Measurements from ENCODE around the gene FAM83C.

FAM83C gene

DNA sequence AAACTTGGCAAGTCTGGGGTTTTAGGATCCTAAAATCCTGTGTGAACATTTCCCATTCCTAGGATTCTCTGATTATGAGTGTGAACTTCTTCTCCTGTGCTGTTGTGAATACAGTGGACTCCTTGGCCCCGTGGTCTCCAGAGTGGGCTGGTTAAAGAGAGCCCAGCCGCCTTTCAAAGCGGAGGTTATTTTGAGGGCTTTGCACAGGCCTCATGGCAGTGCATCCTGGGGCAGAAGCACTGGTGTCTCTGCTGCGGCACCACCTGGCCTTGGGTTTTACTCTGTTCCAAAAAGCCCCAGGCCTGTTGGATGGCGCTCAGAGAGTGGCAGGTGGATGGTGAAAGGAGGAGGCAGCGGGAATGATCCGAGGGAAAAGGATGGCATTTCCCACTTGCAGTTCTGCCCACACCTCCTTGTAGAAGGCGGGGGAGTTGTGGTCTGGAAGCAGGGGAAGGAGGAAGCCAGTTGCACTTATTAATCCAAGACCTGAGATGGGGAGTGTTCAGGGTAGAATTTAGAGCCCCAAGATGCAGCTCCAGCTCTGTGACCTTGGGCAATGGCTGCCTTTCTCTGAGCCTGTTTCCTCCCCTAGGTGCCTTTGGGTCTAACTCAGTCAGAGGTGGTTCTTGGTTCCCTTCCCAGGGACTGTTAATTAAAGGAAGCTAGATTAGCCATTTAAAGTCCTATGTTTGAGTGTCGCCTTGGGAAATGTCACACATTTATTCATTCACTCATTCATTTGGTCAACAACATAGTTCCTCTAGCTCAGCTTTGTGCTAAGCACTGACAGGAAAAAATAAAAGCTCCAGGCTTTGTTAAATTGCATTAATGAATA, 43.4 kb downstream of the FAM83C start:
- H3K27ac ChIP-seq = no peak overlapping the region
- H3K79me2 ChIP-seq (ENCODE audit: insufficient read depth, low read depth) = no peaks in the 10 kb centered on the region
- no peaks in the 10 kb centered on the region for H4K20me1 ChIP-seq (ENCODE audit: insufficient read depth)
- H3K4me3 ChIP-seq (IDR thresholded peaks at IDR 0.05; ENCODE audit: insufficient read depth, low read depth, low read length) = no peak overlapping the region
- no peak overlapping the region for H2AFZ ChIP-seq (ENCODE audit: low read depth)
- peaks cover 7% of the 10 kb centered on the region for H3K4me1 ChIP-seq (ENCODE audit: low read depth, poor library complexity, severe bottlenecking)
- H3K36me3 ChIP-seq (ENCODE audit: insufficient read depth) = no peaks in the 10 kb centered on the region
- TF ChIP-seq, protein P1, sequence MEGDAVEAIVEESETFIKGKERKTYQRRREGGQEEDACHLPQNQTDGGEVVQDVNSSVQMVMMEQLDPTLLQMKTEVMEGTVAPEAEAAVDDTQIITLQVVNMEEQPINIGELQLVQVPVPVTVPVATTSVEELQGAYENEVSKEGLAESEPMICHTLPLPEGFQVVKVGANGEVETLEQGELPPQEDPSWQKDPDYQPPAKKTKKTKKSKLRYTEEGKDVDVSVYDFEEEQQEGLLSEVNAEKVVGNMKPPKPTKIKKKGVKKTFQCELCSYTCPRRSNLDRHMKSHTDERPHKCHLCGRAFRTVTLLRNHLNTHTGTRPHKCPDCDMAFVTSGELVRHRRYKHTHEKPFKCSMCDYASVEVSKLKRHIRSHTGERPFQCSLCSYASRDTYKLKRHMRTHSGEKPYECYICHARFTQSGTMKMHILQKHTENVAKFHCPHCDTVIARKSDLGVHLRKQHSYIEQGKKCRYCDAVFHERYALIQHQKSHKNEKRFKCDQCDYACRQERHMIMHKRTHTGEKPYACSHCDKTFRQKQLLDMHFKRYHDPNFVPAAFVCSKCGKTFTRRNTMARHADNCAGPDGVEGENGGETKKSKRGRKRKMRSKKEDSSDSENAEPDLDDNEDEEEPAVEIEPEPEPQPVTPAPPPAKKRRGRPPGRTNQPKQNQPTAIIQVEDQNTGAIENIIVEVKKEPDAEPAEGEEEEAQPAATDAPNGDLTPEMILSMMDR (conservative IDR thresholded peaks at IDR 0.05; ENCODE audit: low read depth, low read length) = no peak
- no peak overlapping the region for H3K4me2 ChIP-seq
- no peak overlapping the region for H3K9ac ChIP-seq
- H3K27me3 ChIP-seq (ENCODE audit: insufficient read depth, low read depth) = no peaks in the 10 kb centered on the region

DNA sequence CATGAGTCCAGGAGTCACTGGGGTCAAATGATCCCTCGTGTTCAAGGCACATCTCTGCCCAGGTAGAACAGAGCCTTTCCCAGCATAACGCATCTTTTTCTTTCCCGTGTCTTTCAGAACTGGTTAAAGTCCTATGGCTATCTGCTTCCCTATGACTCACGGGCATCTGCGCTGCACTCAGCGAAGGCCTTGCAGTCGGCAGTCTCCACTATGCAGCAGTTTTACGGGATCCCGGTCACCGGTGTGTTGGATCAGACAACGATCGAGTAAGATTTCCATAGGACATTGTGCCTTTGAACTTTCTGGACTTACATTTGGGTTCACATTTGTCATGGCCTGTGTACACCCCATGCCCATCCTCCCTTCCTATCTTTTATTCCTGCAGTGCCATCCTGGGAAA, 45.5 kb downstream of the FAM83C start:
- Histone ChIP-seq H3K4me1 (ENCODE audit: low read depth, poor library complexity, severe bottlenecking) (no peaks in the 10 kb centered on the region), H4K20me1 (ENCODE audit: insufficient read depth) (no peaks in the 10 kb centered on the region), H3K79me2 (ENCODE audit: insufficient read depth, low read depth) (no peaks in the 10 kb centered on the region), H3K27ac (no peak overlapping the region), H3K27me3 (ENCODE audit: insufficient read depth, low read depth) (no peaks in the 10 kb centered on the region), H3K4me2 (no peak overlapping the region), H3K4me3 (IDR thresholded peaks at IDR 0.05; ENCODE audit: insufficient read depth, low read depth, low read length) (no peak overlapping the region), H2AFZ (ENCODE audit: low read depth) (no peak overlapping the region), H3K9ac (no peak overlapping the region), H3K36me3 (ENCODE audit: insufficient read depth) (no peaks in the 10 kb centered on the region)
- TF ChIP-seq, protein P1 (conservative IDR thresholded peaks at IDR 0.05; ENCODE audit: low read depth, low read length) = no peak

DNA sequence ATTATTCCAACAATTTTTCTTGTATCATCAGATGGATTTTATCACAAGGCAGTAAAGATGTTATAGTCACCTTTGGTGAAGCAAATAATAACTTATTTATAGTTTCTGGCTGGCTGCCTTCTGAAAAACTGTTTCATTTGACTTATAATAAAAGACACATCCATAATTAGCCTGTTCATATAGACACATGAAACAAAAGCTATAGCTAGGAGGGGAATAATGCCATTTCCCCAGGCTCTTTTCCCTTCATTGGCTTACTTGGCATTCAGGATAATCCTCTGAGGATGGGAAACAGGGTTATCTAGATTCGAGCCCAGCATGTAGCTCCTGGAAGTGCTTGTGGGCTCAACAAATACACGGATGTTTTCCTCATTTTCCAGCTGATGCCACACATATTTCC, 48.2 kb downstream of the FAM83C start:
- no peak overlapping the region for H3K4me3 ChIP-seq (IDR thresholded peaks at IDR 0.05; ENCODE audit: insufficient read depth, low read depth, low read length)
- H3K4me2 ChIP-seq = no peak overlapping the region
- H3K9ac ChIP-seq = no peak overlapping the region
- no peak overlapping the region for H3K27ac ChIP-seq
- H3K79me2 ChIP-seq (ENCODE audit: insufficient read depth, low read depth) = no peaks in the 10 kb centered on the region
- H3K4me1 ChIP-seq (ENCODE audit: low read depth, poor library complexity, severe bottlenecking) = no peaks in the 10 kb centered on the region
- H2AFZ ChIP-seq (ENCODE audit: low read depth) = no peak overlapping the region
- no peaks in the 10 kb centered on the region for H3K36me3 ChIP-seq (ENCODE audit: insufficient read depth)
- TF ChIP-seq, protein P1 (conservative IDR thresholded peaks at IDR 0.05; ENCODE audit: low read depth, low read length) = no peak
- no peaks in the 10 kb centered on the region for H4K20me1 ChIP-seq (ENCODE audit: insufficient read depth)
- no peaks in the 10 kb centered on the region for H3K27me3 ChIP-seq (ENCODE audit: insufficient read depth, low read depth)

DNA sequence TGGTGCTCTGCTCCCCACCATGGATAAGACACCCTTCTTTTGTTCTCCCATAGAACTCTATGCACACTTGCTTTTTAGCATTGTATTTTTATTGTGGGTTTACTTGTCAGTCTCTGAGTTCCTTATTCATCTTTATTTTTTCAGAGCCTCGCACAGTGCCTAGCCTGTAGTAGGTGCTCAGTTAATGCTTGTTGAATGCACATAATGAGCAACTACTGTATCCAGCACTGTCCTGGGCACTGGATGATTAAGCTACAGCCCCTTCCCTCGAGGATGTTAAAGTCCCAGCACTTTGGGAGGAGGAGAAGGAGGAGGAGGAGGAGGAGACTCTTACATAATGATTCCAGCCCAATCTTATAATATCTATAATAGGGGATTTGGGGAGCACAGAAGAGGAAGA, 48.9 kb downstream of the FAM83C start:
- Histone ChIP-seq H3K4me1 (ENCODE audit: low read depth, poor library complexity, severe bottlenecking) (no peaks in the 10 kb centered on the region), H4K20me1 (ENCODE audit: insufficient read depth) (no peaks in the 10 kb centered on the region), H3K27me3 (ENCODE audit: insufficient read depth, low read depth) (no peaks in the 10 kb centered on the region), H3K4me2 (no peak overlapping the region), H3K79me2 (ENCODE audit: insufficient read depth, low read depth) (no peaks in the 10 kb centered on the region), H2AFZ (ENCODE audit: low read depth) (no peak overlapping the region), H3K27ac (no peak overlapping the region), H3K9ac (no peak overlapping the region), H3K4me3 (IDR thresholded peaks at IDR 0.05; ENCODE audit: insufficient read depth, low read depth, low read length) (no peak overlapping the region), H3K36me3 (ENCODE audit: insufficient read depth) (no peaks in the 10 kb centered on the region)
- TF ChIP-seq, protein P1 (conservative IDR thresholded peaks at IDR 0.05; ENCODE audit: low read depth, low read length) = no peak

Data from KMS-11 (cell line).